ENCODE measurements around the gene TNFSF18. TPM values are rescaled to one million over a fixed set of nuclear protein-coding genes. Genes with fewer than 3 reads are reported as not detected.

TNFSF18 gene
- total and polyA plus RNA-seq, 2 of the 4 experiments (the other 2 are of a cell fraction), result 0.12 to 0.18 TPM

- no peak overlapping the region for H4K8ac ChIP-seq (ENCODE audit: low read depth in 2 of 2, low read length in 2 of 2)
- H2BK5ac ChIP-seq (ENCODE audit: low read depth, low read length, poor library complexity, severe bottlenecking), result no peak overlapping the region
- no peaks in the 10 kb centered on the region for H3K27me3 ChIP-seq (ENCODE audit: control insufficient read depth, insufficient read depth, low read length)
- no peak overlapping the region for H2BK20ac ChIP-seq (ENCODE audit: low read depth, low read length)
- H3K79me1 ChIP-seq (ENCODE audit: low read depth in 1 of 2, low read length in 2 of 2), result no peaks in the 10 kb centered on the region
- ATAC-seq (ENCODE audit: low read depth), result no peak
- H4K20me1 ChIP-seq (ENCODE audit: insufficient read depth, low read length), result no peaks in the 10 kb centered on the region
- ChIA-PET POLR2A (ENCODE audit: unreplicated experiment) (no interaction called here), CTCF (no interaction called here)
- H3K9ac ChIP-seq (ENCODE audit: low read depth, low read length), result no peak overlapping the region
- no CpG with 5 or more reads among the region's 1 CpG for WGBS, 2 experiments (ENCODE audit: extremely low coverage in 2 of 2, insufficient read length in 1 of 2)
- no peak overlapping the region for H3K18ac ChIP-seq (ENCODE audit: low read depth, low read length)
- H3K56ac ChIP-seq (ENCODE audit: extremely low read depth, insufficient read depth, low read length), result no peak overlapping the region
- dilution Hi-C loops (cut with HindIII; ENCODE audit: low sequenced_read_pairs, unreplicated experiment), result no loop called here
- H3K27ac ChIP-seq (ENCODE audit: insufficient read depth, low read length), result no peak overlapping the region
- H2AFZ ChIP-seq (replicated peaks; ENCODE audit: low read length, poor library complexity), result no peak overlapping the region
- H2AK5ac ChIP-seq (ENCODE audit: low read depth, low read length), result no peak overlapping the region
- H2AK9ac ChIP-seq (replicated peaks; ENCODE audit: low read depth, low read length, poor library complexity), result no peak overlapping the region
- H3K9me3 ChIP-seq (ENCODE audit: control insufficient read depth, insufficient read depth, low read length), result no peaks in the 10 kb centered on the region
- H2BK15ac ChIP-seq (ENCODE audit: low read depth, low read length), result no peak overlapping the region
- no peak overlapping the region for H3K4ac ChIP-seq (ENCODE audit: low read depth, low read length)
- TF ChIP-seq MAZ (IDR thresholded peaks at IDR 0.05; ENCODE audit: borderline replicate concordance, low read depth, low read length), result no peak
- no peak for TF ChIP-seq NFE2L2 (IDR thresholded peaks at IDR 0.05; ENCODE audit: low read depth, low read length)
- no peak for TF ChIP-seq CTCF (conservative IDR thresholded peaks at IDR 0.05; ENCODE audit: low read depth, low read length)
- TF ChIP-seq RFX5 (IDR thresholded peaks at IDR 0.05; ENCODE audit: low read depth, low read length), result no peak
- no peak for TF ChIP-seq MXI1 (IDR thresholded peaks at IDR 0.05; ENCODE audit: borderline replicate concordance, low read depth, low read length)
- no peak for TF ChIP-seq MAFK (IDR thresholded peaks at IDR 0.05; ENCODE audit: low read depth, low read length)
- no peak for TF ChIP-seq RCOR1 (IDR thresholded peaks at IDR 0.05; ENCODE audit: insufficient replicate concordance, low read length)
- no peak for TF ChIP-seq FOS (IDR thresholded peaks at IDR 0.05; ENCODE audit: low read depth, low read length)
- no peak for TF ChIP-seq ELK1 (IDR thresholded peaks at IDR 0.05; ENCODE audit: borderline replicate concordance, low read depth, low read length)
- TF ChIP-seq CEBPB (IDR thresholded peaks at IDR 0.05; ENCODE audit: low read depth, low read length), result no peak
- TF ChIP-seq CHD1 (IDR thresholded peaks at IDR 0.05; ENCODE audit: low read depth, low read length), result no peak
- TF ChIP-seq BHLHE40 (IDR thresholded peaks at IDR 0.05; ENCODE audit: low read depth, low read length), result no peak
- no TSS peak for BruUV-seq (replicated peaks)
- H3K4me3 ChIP-seq (ENCODE audit: insufficient read depth, low read depth, low read length), result no peak overlapping the region
- no peak overlapping the region for H3K14ac ChIP-seq (replicated peaks; ENCODE audit: low read depth, low read length)
- no peak overlapping the region for H3K4me2 ChIP-seq (ENCODE audit: low read depth, low read length)
- no peak overlapping the region for H3K23ac ChIP-seq (ENCODE audit: low read depth, low read length)
- H3K9me1 ChIP-seq (ENCODE audit: insufficient read depth, low read length), result no peaks in the 10 kb centered on the region; the same call in 1 of the 2 replicates
- no peak overlapping the region for H2BK120ac ChIP-seq (ENCODE audit: low read depth, low read length)
- in situ Hi-C loops (cut with MboI; ENCODE audit: low sequenced_read_pairs), result no loop called here
- intact Hi-C loops (cut with micrococcal nuclease), result no loop called here
- DNase-seq, result no peak
- no peak overlapping the region for H4K5ac ChIP-seq (ENCODE audit: low read depth, low read length)
- no peak overlapping the region for H4K91ac ChIP-seq (ENCODE audit: insufficient read depth, low read depth, low read length)
- H3K4me1 ChIP-seq (ENCODE audit: control insufficient read depth, insufficient read depth, low read length), result peaks cover 5% of the 10 kb centered on the region; the same call in 1 of the 2 replicates
- H3K36me3 ChIP-seq (ENCODE audit: control insufficient read depth, insufficient read depth, low read length), result no peaks in the 10 kb centered on the region
Measured at GRCh38 chr1:173044656-173045055, 6.1 kb downstream of the TNFSF18 start.
